ENCODE data around the gene VIM.

- TF ChIP-seq CTCF (IDR thresholded peaks at IDR 0.05) (no peak), POLR2A (IDR thresholded peaks at IDR 0.05) (no peak)
These were observed 46.9 kb upstream of the VIM start for GRCh38 chr10:17181110-17181509.

All from thyroid gland (tissue), 4 donors.